GM18499 (cell line): Measurements from ENCODE around the gene CR1L.
"Not testable (repeated sequence)": the region's sequence is repeated elsewhere in the genome, so short reads cannot be mapped to it uniquely, and the experiment has no call there.

Experiments
- ATAC-seq: cut with Tn5 transposase; IDR thresholded peaks from one replicate; pipeline ENCODE4 v1.9.1; 2021; ENCODE audit warnings: moderate number of reproducible peaks; ENCODE audit not compliant: insufficient read depth, unreplicated experiment

Gene CR1L

DNA sequence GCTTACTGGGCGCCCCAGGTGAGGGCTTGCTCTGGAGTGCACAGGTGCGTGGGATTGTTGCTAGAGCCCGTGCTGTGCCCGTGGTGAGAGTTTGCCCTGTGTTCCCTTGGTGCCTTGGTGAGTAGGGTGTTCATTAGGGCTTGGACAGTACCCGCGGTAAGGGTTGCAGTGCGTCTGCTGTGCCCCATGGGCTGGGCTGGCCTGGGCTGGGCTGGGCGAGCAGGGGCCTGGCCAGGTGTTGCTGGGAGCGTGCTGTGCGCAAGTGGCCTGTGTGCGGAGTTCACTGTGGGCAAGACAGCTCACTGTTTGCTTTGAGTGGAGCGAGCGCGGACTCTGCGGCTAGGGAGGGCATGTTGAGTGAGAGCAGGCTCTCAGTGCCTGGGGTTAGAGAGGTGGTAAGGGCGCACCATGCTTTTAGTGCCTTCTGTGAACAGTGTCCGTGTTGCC lies 725 bp downstream of the CR1L start:
- ATAC-seq, result no peak

DNA sequence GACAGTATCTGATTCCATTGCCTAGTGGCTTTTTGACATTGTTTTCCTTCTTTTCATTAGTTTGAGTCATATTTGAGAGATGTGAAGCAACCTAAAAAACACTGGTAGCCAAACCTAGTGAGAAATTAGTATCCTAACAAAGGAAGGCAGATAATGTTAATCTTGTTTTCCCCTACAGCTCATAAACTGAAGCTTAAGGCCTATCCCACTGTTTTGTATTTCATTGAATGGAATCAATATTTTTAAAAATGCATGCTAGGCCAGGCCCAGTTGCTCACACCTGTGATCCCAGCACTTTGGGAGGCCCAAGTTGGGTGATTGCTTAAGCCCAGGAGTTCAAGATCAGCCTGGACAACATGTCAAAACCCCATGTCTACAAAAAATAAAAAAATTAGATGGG lies 1.2 kb downstream of the CR1L start:
- no peak for ATAC-seq

DNA sequence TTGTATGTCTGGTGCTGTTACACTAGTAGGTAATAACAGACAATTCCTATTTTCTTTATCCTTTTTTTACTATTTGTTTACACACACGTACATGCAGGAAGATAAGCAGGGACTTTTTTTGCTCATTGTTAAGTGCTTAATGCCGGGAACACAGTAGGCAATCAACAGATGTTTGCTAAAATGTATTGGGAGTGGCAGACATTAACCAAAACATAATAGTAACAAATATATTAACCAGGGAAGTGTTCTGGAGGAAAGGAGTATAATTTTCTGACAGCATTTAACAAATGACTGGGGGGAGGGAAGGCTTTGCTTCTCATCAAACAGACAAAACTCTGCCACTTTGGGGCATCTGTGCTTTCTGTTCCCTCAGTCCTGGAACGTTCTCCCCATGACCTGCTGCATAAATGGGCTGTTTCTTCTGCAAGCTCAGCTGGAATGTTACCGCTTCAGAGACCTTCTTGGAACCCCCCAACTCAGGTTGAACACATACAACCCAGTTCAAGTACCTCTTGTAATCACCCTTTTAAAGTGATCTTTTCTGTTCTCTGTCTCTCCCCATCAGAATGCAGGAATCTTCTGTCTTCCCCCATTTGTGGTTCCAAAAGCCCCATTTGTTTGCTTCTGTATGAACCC lies 2.1 kb downstream of the CR1L start:
- ATAC-seq, result no peak

DNA sequence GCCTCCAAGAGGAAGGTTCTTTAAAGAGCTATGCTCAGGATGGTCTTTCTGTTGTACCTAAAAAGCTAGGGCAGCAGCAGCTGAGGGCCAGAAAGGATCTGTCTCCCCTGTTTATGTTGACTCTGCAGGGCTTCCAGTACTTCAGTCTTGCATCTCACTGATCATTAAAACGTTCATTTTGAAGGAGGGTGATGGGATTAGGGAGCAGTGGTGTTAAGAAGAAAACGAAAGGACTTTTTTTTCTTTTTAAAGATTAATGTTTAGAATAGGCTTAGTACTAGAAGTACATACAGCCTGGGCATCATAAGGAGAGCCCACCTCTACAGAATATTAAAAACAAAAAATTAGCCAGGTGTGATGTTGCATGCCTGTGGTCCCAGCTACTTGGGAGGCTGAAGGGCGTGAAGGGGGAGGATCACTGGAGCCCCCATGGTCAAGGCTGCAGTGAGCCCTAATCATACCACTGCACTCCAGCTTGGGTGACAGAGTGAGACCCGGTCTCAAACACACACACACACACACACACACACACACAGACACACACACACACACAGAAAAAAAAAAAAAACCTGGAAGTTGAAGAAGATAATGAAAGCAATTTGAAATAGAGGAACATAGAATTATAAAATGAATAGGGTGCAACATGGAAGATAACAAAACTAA lies 2.9 kb downstream of the CR1L start:
- no peak for ATAC-seq

DNA sequence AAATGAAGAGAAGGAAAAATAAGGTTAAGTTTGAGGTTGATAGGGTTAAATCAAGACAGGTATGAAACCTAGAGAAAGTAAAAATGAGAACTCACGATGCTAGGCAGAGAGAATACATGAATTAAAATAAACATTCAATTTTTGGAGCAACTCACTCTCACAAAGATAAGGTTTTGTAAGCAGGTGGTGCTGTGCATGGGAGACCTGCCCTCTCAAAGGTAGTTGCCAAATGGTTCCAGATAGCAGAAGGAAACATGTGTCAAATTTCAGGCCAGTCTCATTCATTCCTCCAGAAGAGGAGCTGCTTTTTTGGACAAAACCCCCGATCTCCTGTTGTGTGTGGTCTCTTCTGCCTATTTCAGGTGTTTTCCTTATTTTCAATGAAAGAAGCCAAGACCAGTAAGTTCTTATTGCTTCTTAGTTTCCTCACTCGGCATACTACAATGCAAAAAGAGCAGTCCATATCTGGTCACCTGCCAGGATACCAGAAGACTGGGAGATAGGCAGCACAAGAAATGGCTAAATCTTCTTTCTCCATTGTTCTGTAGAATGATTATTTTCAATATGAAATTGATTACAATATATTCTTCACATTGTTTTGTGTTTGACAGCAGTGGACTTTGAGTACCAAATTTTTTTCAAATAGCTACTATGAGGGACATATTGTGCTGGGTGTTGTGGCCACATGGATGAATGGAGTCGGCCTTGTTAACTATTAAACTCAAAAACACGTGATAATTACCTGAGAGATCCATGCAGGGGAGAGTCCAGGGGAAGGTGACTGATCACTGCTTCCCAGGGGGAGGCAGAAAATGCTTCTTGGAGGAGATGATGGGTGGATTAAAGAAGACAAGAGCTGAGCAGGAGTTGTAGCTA lies 3.6 kb downstream of the CR1L start:
- no peak for ATAC-seq

DNA sequence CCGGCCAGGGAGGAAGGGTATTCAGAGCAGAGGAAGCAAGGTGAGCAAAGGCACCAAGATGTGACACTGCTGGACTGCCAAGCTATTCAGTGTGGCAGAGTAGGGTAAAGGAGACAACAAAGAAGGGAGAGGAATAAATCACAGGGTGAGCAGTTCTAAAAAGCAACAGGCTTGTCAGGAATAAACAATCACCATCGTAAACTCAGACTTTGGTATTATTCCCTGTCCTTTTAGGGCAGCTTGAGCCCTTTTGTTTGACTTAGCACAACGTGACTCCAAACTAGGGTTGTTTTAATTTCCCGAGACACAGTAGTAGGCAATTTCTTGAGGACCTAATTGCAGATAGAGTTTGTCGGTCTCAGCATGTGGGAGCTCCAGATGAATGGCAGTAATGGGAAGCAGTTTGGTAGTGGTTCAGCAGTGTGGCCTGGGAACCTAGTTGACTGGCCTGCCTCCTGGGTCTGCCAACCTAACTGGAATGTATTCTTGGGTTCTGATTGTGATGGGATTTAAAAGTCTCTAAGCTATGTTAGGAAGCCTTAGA lies 4.3 kb downstream of the CR1L start:
- no peak for ATAC-seq

DNA sequence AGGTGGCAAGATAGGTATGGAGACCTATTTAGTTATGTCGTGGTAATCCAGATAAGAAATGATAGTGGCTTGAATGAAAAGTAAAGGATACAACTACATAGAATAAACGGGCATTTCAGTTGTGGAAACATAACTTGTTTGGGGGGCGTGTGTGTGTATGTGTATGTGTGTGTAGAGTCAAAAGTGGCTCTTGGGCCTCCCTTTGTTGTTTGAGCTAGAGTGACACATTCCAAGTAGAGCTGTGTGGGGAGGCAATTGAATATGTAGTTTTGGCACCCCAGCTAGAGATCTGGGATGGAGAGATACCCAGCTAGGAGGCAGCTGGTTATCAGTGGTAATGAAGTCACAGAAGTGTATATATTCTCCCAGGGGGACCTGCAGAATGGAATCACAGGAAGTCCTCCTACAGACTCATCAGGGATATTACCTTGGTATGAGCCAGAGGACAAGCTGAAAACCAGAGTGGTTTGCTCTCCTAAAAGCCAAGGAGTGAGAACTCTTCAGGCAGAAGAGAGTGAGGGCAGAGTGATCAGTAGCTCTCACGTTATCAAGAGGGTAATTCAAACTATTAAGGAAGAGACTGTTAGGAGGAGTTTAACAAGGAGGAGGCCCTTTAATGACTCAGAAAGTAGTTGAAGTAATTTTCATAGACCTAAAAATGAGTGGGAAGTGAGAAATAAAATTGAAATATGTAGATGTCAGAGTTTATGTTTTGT lies 5.1 kb downstream of the CR1L start:
- no peak for ATAC-seq

DNA sequence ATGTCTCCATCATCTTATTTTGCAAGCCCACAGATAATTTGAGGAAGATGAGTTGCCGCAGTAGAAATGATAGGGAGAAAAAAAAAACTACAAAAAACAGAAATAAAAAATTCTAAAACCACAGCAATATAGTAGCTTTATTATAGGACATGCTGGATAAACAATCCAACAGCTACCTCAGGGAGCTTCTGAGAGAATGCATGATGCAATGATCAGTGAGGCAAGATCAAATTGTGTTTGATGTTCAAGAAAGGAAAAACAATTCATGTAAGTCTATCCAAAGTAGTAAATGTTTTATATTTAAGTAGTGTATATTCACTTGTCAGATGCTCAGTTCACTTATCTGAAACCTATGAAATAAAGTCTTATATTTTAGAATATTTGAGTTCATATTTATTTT lies 6.7 kb downstream of the CR1L start:
- ATAC-seq, result no peak

DNA sequence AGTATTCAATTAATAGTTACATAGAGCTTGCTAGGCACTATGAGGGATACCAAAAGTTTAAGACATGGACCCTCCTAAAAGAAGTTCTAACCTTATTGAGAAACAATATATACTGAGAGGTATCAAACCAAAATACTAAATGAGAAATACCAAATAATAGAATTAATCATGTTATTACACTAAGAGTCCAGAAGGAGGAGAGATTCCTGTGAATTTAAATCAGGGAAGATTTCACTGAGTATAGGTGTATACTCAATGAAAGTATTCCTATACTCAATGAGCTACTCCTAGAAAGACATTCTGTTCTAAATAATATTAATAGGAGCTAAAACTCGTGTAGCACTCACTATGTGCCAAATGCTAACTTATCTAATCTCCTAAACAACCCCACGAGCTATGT lies 9.4 kb downstream of the CR1L start:
- ATAC-seq, result no peak

DNA sequence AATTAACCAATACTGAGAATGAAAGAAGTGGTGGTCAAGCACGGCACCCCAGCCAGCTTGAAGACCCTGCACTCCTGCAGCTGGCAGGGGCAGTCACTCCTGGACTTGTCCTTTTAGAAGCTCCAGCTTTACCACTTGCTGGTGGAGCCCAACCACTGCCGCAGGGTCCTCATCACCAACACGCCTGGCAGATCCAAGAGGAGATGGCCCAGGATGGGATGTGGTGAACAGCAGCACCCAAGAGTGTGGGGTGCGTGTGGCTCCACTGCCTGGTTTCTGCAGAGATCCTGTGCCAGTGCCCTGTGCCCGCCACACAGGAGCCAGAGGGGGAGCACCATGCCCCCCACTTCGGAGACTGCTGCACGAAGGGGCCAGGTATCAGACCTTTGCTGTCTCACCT lies 13.5 kb downstream of the CR1L start:
- no peak for ATAC-seq

DNA sequence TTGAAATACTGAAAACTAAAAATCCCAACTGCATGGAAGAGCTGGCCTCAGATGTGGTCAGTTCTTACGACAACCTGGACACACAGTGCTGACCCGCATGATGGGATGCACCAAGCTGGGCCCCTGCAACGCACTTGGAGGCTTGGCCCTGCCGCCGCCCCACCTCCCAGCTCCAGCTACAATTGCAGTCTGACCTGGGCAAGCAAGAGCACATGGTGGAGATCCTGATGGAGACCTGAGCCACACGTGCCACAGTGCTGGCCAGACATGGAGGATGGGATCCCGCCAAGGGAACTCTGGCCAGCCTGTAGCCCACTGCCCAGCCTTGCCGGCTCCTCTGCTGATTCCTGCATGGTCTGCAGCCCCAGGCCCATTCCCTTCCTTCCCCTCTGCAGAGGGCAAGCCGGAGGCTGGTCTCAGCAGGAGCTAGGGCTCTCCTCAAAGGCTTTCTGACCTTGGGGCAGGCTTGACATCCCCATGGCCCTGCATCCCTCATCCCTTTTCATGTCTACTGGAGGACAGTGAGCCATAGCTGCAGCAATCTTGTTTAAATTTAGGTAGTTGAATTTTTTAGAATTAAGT lies 14.1 kb downstream of the CR1L start:
- ATAC-seq, result no peak

DNA sequence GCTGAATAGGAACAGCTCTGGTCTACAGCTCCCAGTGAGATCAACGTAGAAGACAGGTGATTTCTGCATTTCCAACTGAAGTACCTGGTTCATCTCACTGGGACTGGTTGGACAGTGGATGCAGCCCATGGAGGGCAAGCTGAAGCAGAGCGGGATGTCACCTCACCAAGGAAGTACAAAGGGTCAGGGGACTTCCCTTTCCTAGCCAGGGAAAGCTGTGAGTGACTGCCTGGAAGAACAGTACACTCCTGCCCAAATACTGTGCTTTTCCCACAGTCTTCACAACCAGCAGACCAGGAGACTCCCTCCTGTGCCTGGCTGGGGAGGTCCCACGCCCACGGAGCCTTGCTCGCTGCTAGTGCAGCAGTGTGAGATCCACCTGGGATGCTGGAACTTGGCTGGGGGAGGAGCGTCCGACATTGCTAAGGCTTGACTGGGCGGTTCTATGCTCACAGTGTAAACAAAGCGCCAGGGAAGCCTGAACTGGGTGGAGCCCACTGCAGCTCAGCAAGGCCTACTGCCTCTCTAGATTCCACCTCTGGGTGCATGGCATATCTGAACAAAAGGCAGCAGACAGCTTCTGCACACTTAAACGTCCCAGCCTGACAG lies 14.7 kb downstream of the CR1L start:
- no peak for ATAC-seq

DNA sequence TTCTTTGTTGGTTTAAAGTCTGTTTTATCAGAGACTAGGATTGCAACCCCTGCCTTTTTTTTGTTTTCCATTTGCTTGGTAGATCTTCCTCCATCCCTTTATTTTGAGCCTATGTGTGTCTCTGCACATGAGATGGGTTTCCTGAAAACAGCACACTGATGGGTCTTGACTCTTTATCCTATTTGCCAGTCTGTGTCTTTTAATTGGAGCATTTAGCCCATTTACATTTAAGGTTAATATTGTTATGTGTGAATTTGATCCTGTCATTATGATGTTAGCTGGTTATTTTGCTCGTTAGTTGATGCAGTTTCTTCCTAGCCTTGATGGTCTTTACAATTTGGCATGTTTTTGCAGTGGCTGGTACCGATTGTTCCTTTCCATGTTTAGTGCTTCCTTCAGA lies 16.5 kb downstream of the CR1L start:
- ATAC-seq, result not testable (repeated sequence)

DNA sequence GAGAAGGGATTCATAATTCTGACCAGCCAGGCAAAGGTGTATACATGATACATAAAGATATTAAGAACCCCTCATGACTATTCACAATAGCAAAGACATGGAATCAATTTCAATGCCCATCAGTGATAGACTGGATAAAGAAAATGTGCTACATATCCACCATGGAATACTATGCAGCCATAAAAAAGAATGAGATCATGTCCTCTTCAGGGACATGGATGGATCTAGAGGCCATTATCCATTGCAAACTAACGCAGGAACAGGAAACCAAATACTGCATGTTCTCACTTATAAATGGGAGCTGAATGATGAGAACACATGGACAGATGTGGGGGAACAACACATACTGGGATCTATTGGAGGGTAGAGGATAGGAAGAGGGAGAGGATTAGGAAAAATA lies 21.4 kb downstream of the CR1L start:
- no peak for ATAC-seq

DNA sequence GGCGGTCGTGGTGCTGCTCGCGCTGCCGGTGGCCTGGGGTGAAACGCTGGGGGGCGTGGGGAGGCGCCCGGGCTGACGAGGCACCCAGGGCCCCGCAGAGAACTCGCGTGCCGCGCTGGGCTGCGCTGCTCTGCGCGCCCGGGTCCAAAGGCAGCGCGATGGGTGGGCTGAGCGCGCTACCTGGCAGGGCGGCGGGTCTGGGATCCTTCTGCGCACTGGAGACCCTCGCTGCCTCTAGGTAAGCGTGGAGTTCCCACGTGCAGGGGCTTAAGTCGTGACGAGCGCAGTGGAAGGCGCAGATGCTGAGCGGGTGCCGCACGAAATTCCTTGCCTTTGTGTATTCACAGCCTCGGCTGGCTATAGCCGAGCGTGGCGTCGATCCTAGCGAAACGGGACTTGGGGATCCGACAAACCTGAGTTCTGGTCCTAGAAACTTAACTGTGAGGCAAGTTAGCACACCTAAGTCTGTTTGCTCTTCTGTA lies 24.6 kb downstream of the CR1L start:
- no peak for ATAC-seq

DNA sequence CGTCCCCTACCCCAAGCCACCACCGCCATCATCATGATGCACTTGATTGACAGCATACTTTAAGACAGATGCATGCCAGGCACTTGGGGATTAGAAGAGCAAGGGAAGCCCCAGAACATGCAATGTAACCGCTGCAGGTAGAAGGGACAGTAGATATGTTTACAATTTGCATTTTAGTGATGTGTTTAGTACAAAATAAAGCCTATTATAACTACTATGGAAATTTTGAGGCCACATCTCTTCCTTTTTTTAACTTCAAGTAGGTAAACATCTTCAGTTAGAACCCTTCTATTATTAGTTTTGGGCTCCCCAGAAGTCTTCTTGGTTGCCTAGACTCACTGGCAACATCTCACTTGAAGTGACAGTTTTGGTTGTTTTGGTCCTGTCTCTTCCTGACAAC lies 25.3 kb downstream of the CR1L start:
- ATAC-seq, result peak; percentile 62

DNA sequence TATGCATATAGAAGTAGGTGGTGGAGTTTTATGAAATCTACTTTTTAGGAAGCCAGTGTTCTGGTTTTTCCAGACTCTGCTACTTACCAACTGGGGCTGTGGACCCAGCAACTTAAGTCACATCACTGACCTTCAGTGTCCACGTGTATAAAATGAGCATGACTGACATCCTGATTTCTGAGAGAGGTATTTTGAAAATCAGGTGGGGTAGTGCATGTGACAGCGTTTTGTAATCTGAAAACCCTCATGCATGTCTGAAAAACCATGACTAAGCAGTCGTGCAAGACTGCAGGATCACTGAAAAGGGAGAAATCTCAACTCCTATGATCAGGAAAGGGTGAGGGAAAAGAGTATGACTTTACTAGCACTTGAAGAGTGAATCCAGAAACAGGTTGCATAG lies 26.1 kb downstream of the CR1L start:
- no peak for ATAC-seq

DNA sequence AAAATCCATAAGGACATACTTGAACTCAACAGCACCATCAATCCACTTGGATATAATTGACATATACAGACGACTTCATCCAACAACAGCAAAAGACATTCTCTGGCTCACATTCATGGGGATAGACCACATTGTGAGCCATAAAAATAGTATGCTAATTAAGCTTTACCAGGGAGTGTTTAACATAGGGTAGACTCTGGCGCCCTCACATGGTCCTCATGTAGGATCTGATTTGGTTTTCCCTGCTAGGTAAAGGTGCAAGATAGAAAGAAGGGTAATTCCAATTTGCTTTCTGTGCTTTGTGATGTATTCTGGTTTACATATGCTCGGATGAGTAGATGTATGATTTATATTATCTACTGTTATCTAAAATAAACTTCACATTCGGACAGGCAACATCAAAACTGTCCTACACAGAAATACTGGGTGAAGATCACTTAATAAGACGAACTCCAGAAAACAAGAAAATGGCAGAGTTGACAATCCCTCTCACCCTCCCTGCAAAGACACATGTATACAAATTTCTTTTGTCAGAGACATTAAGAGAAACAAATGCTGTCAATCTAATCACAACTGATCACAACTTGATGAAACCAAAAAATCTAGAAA lies 27.7 kb downstream of the CR1L start:
- ATAC-seq, result no peak

DNA sequence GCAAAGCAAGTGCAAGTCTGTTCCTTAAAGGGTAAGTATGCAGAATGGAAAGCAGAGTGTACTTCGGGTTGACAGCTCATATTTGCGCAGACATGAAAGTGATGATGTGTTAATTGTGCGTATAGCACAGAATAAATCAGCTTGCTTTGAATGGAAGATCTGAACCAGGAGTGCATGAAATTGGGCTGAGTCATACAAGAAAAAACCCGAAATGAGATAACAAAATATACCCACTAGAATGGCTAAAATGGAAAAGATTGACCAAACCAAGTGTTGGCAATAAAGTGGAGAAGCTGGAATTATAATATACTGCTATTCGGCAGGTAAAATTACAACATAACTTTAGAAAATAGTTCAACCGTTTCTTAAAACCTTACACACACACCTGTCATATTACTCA lies 28.5 kb downstream of the CR1L start:
- no peak for ATAC-seq
